Measurements from ENCODE around the gene CFTR.

DNA sequence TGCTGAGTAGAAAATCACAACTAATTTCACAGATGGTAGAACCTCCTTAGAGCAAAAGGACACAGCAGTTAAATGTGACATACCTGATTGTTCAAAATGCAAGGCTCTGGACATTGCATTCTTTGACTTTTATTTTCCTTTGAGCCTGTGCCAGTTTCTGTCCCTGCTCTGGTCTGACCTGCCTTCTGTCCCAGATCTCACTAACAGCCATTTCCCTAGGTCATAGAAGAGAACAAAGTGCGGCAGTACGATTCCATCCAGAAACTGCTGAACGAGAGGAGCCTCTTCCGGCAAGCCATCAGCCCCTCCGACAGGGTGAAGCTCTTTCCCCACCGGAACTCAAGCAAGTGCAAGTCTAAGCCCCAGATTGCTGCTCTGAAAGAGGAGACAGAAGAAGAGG is 186.9 kb downstream of the CFTR start:
- TF ChIP-seq, protein P1, sequence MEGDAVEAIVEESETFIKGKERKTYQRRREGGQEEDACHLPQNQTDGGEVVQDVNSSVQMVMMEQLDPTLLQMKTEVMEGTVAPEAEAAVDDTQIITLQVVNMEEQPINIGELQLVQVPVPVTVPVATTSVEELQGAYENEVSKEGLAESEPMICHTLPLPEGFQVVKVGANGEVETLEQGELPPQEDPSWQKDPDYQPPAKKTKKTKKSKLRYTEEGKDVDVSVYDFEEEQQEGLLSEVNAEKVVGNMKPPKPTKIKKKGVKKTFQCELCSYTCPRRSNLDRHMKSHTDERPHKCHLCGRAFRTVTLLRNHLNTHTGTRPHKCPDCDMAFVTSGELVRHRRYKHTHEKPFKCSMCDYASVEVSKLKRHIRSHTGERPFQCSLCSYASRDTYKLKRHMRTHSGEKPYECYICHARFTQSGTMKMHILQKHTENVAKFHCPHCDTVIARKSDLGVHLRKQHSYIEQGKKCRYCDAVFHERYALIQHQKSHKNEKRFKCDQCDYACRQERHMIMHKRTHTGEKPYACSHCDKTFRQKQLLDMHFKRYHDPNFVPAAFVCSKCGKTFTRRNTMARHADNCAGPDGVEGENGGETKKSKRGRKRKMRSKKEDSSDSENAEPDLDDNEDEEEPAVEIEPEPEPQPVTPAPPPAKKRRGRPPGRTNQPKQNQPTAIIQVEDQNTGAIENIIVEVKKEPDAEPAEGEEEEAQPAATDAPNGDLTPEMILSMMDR (conservative IDR thresholded peaks at IDR 0.05 in 1 of 2, IDR thresholded peaks at IDR 0.05 in 1 of 2; ENCODE audit: low read depth in 1 of 2, low read length in 2 of 2), result no peak
- no peak for TF ChIP-seq EZH2 (IDR thresholded peaks at IDR 0.05; ENCODE audit: low read length, missing control alignments)

Data from fibroblast of lung (primary cell).